Measurements from ENCODE around the gene SELPLG. TPM values are rescaled to one million over a fixed set of nuclear protein-coding genes. Genes with fewer than 3 reads are reported as not detected.

Gene SELPLG
- total and polyA plus RNA-seq, 9 donors, result 1.1 to 8.4 (median 2.9) TPM

DNA sequence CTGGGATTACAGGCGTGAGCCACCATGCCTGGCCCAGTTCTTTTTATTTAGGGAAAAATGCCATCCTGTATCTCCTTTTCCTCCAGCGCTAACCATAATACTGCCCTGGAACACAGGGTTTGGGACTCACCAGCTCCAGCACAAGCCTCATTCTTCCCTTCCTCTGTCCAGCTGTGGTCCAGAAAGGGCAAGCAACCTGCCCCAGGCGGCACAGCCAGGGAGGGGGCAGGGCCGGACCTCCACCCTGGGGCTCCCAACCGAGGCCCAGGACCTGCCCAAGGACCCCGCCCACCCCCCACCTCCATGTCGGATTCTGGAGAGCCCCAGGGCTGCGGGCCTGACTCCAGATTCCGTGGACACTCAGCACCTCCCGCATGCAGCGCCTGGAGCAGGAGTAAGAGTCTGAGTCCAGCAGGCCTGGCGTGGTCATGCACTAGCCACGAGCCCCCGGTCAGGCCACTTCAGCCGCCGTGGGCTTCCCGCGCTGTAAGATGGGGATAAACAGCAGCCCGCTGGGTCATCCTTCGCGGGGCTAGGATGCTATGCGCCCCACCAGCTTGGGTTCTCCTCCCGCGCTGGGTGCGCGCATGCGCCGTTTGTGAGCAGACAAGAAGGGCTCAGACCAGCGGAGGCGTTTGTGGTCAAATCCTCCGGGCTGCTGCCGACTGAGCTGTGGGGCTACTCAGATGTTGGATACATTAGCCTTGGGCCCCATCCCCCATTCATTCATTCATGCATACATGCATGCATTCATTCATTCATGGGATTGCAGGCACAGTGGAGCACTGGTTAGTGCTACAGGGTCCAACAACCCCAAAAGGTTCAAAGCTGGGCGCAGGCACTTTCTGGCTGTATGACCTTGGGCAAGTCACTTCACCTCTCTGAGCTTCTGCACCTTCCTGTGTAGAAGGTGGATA is 52.1 kb downstream of the SELPLG start:
- Histone ChIP-seq H3K36me3 (no peaks in the 10 kb centered on the region), H3K4me3 (no peak overlapping the region), H3K27ac (no peak overlapping the region), H3K27me3 (no peaks in the 10 kb centered on the region), H3K9me3 (no peaks in the 10 kb centered on the region), H3K4me1 (ENCODE audit: insufficient read depth) (no peaks in the 10 kb centered on the region)
- WGBS, 3 donors, result 89 to 90% (median 90%) methylated on average over 32 to 33 of the region's 33 CpGs
- intact Hi-C loops (cut with DNase I), result no loop called here
- DNase-seq, result no peak
- TF ChIP-seq POLR2A (IDR thresholded peaks at IDR 0.05), result no peak
- TF ChIP-seq, protein P1, sequence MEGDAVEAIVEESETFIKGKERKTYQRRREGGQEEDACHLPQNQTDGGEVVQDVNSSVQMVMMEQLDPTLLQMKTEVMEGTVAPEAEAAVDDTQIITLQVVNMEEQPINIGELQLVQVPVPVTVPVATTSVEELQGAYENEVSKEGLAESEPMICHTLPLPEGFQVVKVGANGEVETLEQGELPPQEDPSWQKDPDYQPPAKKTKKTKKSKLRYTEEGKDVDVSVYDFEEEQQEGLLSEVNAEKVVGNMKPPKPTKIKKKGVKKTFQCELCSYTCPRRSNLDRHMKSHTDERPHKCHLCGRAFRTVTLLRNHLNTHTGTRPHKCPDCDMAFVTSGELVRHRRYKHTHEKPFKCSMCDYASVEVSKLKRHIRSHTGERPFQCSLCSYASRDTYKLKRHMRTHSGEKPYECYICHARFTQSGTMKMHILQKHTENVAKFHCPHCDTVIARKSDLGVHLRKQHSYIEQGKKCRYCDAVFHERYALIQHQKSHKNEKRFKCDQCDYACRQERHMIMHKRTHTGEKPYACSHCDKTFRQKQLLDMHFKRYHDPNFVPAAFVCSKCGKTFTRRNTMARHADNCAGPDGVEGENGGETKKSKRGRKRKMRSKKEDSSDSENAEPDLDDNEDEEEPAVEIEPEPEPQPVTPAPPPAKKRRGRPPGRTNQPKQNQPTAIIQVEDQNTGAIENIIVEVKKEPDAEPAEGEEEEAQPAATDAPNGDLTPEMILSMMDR (IDR thresholded peaks at IDR 0.05), result no peak
- no peak for TF ChIP-seq EP300 (IDR thresholded peaks at IDR 0.05)

DNA sequence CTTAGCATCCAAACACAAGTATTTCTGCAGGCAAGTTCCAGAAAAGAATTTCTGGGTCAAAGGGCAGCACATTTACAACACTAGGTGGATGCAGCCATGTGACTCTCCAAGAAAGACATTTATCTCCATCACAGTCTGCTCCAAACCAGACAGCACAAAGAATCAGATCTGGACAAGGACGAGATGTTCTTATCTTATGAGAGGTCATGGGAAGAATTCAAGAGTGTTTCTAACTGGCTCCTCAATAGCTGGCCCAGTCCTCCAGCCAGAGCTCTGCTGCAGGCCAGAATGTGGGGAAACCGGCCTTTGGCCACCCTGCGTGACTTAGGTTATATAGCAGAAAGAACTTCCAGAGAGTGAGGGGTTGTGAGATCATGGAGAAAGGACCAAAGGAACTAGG is 53.2 kb downstream of the SELPLG start:
- H3K4me3 ChIP-seq, result no peak overlapping the region

DNA sequence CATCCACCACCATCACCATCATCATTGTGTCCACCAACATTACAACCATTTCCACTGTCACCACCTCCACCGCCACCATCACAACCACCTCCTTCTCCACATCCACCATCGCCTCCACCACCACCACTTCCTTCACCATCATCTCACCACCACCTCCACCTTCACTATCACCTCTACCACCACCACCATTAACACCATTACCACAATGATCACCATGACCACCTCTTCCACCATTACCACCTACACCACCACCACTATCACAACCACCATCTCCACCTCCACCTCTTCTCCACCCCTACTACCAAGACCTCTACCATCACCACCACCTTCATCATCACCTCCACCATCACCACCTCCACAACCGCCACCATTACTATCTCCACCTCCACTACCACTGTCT is 54.9 kb downstream of the SELPLG start:
- no peaks in the 10 kb centered on the region for H3K9me3 ChIP-seq
- H3K27me3 ChIP-seq, result no peaks in the 10 kb centered on the region
- H3K27ac ChIP-seq, result no peak overlapping the region
- H3K4me1 ChIP-seq (ENCODE audit: insufficient read depth), result no peaks in the 10 kb centered on the region
- WGBS, 3 donors, result 97 to 99% (median 98%) methylated on average over 3 of the region's 3 CpGs
- H3K36me3 ChIP-seq, result no peaks in the 10 kb centered on the region
- DNase-seq, result no peak
- intact Hi-C loops (cut with DNase I), result loop anchor here in 1 of 4 donors (5.0 kb wide), 1 partner anchor 513 kb away; the partner anchor contains the start of gene ALKBH2
- TF ChIP-seq EP300 (IDR thresholded peaks at IDR 0.05), result no peak
- TF ChIP-seq, protein P1 (IDR thresholded peaks at IDR 0.05), result no peak
- TF ChIP-seq POLR2A (IDR thresholded peaks at IDR 0.05), result no peak
- no peak overlapping the region for H3K4me3 ChIP-seq

More for the DNA sequence above, 53.2 kb downstream of the SELPLG start:
- no peak for DNase-seq
- intact Hi-C loops (cut with DNase I), result no loop called here
- H3K9me3 ChIP-seq, result no peaks in the 10 kb centered on the region
- 36 to 53% (median 43%) methylated on average over 3 of the region's 3 CpGs for WGBS, 3 donors
- TF ChIP-seq POLR2A (IDR thresholded peaks at IDR 0.05) (no peak), EP300 (IDR thresholded peaks at IDR 0.05) (no peak)
- TF ChIP-seq, protein P1 (IDR thresholded peaks at IDR 0.05), result no peak
- no peaks in the 10 kb centered on the region for H3K4me1 ChIP-seq (ENCODE audit: insufficient read depth)
- no peaks in the 10 kb centered on the region for H3K27me3 ChIP-seq
- H3K27ac ChIP-seq, result no peak overlapping the region
- H3K36me3 ChIP-seq, result no peaks in the 10 kb centered on the region

DNA sequence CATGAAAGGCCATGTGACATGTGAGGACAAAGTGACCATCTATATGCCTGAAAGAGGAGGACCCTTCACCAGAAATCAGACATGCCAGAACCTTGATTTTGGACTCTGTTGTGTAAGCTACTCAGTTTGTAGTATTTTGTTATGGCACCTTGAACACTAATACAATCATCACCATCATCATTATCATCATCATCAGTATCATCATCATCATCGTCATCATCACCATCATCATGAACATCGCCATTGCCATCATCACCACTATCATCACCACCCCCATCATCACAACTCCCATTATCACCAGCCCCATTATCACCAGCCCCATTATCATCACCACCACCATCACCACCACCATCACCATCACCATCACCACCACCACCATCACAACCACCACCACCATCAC is 55.4 kb downstream of the SELPLG start:
- TF ChIP-seq EP300 (IDR thresholded peaks at IDR 0.05) (no peak), POLR2A (IDR thresholded peaks at IDR 0.05) (no peak)
- TF ChIP-seq, protein P1 (IDR thresholded peaks at IDR 0.05), result no peak
- no peaks in the 10 kb centered on the region for H3K36me3 ChIP-seq
- H3K9me3 ChIP-seq, result no peaks in the 10 kb centered on the region
- intact Hi-C loops (cut with DNase I), result loop anchor here in 1 of 4 donors (5.0 kb wide), 1 partner anchor 514 kb away; the partner anchor contains the start of gene ALKBH2
- no peak overlapping the region for H3K4me3 ChIP-seq
- H3K27me3 ChIP-seq, result no peaks in the 10 kb centered on the region
- DNase-seq, result no peak
- WGBS, 3 donors, result 69 to 98% (median 95%) methylated on average over 2 of the region's 2 CpGs
- no peaks in the 10 kb centered on the region for H3K4me1 ChIP-seq (ENCODE audit: insufficient read depth)
- no peak overlapping the region for H3K27ac ChIP-seq

All from ovary (tissue), 9 donors.